GM19193 (cell line): ENCODE results near the gene MED12.

Experiments used
- POLR2A ChIP-seq: IDR thresholded peaks from 4 replicates; pipeline ENCODE4 v1.6.1; 2011; ENCODE audit not compliant: insufficient read depth, insufficient read length; ENCODE audit errors: extremely low read depth

MED12 gene

GRCh38 chrX:71118032-71118984 lies at the start of gene MED12:
Gene MED12, plus strand, starts transcription at chrX:71118596. Its CDS starts 159 bp downstream, at chrX:71118755.
- peak; percentile 61 for TF ChIP-seq POLR2A

- TF ChIP-seq POLR2A = no peak
Measured at GRCh38 chrX:71070531-71070930, 47.9 kb upstream of the MED12 start.

GRCh38 chrX:71081330-71082123 lies 36.9 kb upstream of the MED12 start:
- no peak for TF ChIP-seq POLR2A

GRCh38 chrX:71082124-71082647 lies 36.2 kb upstream of the MED12 start:
- no peak for TF ChIP-seq POLR2A

GRCh38 chrX:71082822-71083221 lies 35.6 kb upstream of the MED12 start:
- TF ChIP-seq POLR2A = no peak

- no peak for TF ChIP-seq POLR2A
Measured at GRCh38 chrX:71085900-71086299, 32.5 kb upstream of the MED12 start.

GRCh38 chrX:71091263-71091662 lies 27.1 kb upstream of the MED12 start:
- TF ChIP-seq POLR2A = no peak

GRCh38 chrX:71095033-71095432 lies 23.4 kb upstream of the MED12 start:
- no peak for TF ChIP-seq POLR2A

- peak; percentile 45 for TF ChIP-seq POLR2A
Measured at GRCh38 chrX:71095555-71095980, 22.8 kb upstream of the MED12 start, which contains the start of gene FOXO4. Gene FOXO4, plus strand, starts transcription at chrX:71095851. Its CDS starts 678 bp downstream, at chrX:71096529.

- TF ChIP-seq POLR2A = no peak
Measured at GRCh38 chrX:71095981-71096759, 22.2 kb upstream of the MED12 start.

GRCh38 chrX:71096760-71097032 lies 21.7 kb upstream of the MED12 start:
- TF ChIP-seq POLR2A = no peak

- TF ChIP-seq POLR2A = no peak
Measured at GRCh38 chrX:71098302-71098701, 20.1 kb upstream of the MED12 start.

- no peak for TF ChIP-seq POLR2A
Measured at GRCh38 chrX:71098951-71099506, 19.4 kb upstream of the MED12 start.

- TF ChIP-seq POLR2A = no peak
Measured at GRCh38 chrX:71099736-71100135, 18.7 kb upstream of the MED12 start.

- no peak for TF ChIP-seq POLR2A
Measured at GRCh38 chrX:71100581-71101505, 17.6 kb upstream of the MED12 start.
